Neuronal stem cell (in vitro differentiated cells): ENCODE data around the gene FSIP1.

ENCODE experiments used
- DNase-seq: peaks from one replicate; pipeline ENCODE4 v3.0.0-alpha.2; 2013; ENCODE audit warnings: low spot score
- H2AFZ ChIP-seq: one replicate; pipeline ENCODE4 v1.6.1; 2013; ENCODE audit warnings: mild to moderate bottlenecking, low read length, inconsistent platforms
- H2AK5ac ChIP-seq: 2 replicates; pipeline ENCODE4 v1.6.1; 2013; ENCODE audit warnings: low read depth, mild to moderate bottlenecking, inconsistent platforms, low read length, moderate library complexity, mixed read lengths
- H2BK120ac ChIP-seq: 2 replicates; pipeline ENCODE4 v1.6.1; 2013; ENCODE audit warnings: low read depth, mild to moderate bottlenecking, inconsistent platforms, low read length, moderate library complexity, mixed read lengths
- H2BK12ac ChIP-seq: one replicate; pipeline ENCODE4 v1.6.1; 2013; ENCODE audit warnings: low read length, inconsistent platforms
- H2BK15ac ChIP-seq: 2 replicates; pipeline ENCODE4 v1.6.1; 2013; ENCODE audit warnings: mild to moderate bottlenecking, low read length, inconsistent platforms, mixed read lengths
- H2BK5ac ChIP-seq: one replicate; pipeline ENCODE4 v1.6.1; 2013; ENCODE audit warnings: inconsistent platforms, mild to moderate bottlenecking, low read length, moderate library complexity
- H3K14ac ChIP-seq: one replicate; pipeline ENCODE4 v1.6.1; 2013; ENCODE audit warnings: low read length, inconsistent platforms
- H3K18ac ChIP-seq: 2 replicates; pipeline ENCODE4 v1.6.1; 2013; ENCODE audit warnings: low read length, inconsistent platforms
- H3K23ac ChIP-seq: 2 replicates; pipeline ENCODE4 v1.6.1; 2013; ENCODE audit warnings: low read depth, mild to moderate bottlenecking, mixed read lengths, low read length, inconsistent platforms; ENCODE audit not compliant: poor library complexity
- H3K27ac ChIP-seq: replicated peaks from 3 replicates; pipeline ENCODE4 v1.5.1; 2013; ENCODE audit warnings: low read length, inconsistent platforms
- H3K27me3 ChIP-seq, 3 experiments: 2 replicates each; pipeline ENCODE4 v1.6.1; 2013; ENCODE audit warnings: low read length in 3 of 3, mild to moderate bottlenecking in 2 of 3, inconsistent platforms in 1 of 3, low read depth in 1 of 3, mixed read lengths in 1 of 3, moderate library complexity in 1 of 3; ENCODE audit not compliant: control insufficient read depth in 3 of 3, insufficient read depth in 3 of 3
- H3K36me3 ChIP-seq, 2 donors: replicated peaks in 1 of 2; 2 replicates each; pipeline ENCODE4 v1.6.1; 2013; ENCODE audit warnings: low read length in 2 of 2; ENCODE audit not compliant: control insufficient read depth in 2 of 2, insufficient read depth in 2 of 2
- H3K4ac ChIP-seq: 2 replicates; pipeline ENCODE4 v1.6.1; 2013; ENCODE audit warnings: inconsistent platforms, mild to moderate bottlenecking, low read length, moderate library complexity
- H3K4me1 ChIP-seq, 2 donors: 1 replicate in 1 of 2; 2 replicates in 1 of 2; pipeline ENCODE4 v1.6.1; 2013; ENCODE audit warnings: low read length in 2 of 2, low read depth in 1 of 2; ENCODE audit not compliant: control insufficient read depth in 2 of 2, insufficient read depth in 1 of 2
- H3K4me2 ChIP-seq: one replicate; pipeline ENCODE4 v1.6.1; 2013; ENCODE audit warnings: mild to moderate bottlenecking, low read length, inconsistent platforms; ENCODE audit not compliant: insufficient read depth, poor library complexity, severe bottlenecking
- H3K4me3 ChIP-seq, 2 donors: 2 replicates each; pipeline ENCODE4 v1.5.1; 2013; ENCODE audit warnings: low read length in 2 of 2, mild to moderate bottlenecking in 2 of 2, inconsistent platforms in 1 of 2, moderate library complexity in 1 of 2
- H3K79me1 ChIP-seq: one replicate; pipeline ENCODE4 v1.6.1; 2013; ENCODE audit warnings: low read depth, mild to moderate bottlenecking, inconsistent platforms, low read length, moderate library complexity
- H3K9ac ChIP-seq: one replicate; pipeline ENCODE4 v1.6.1; 2013; ENCODE audit warnings: mild to moderate bottlenecking, low read depth, low read length, inconsistent platforms; ENCODE audit not compliant: poor library complexity
- H3K9me3 ChIP-seq, 2 donors: replicated peaks in 1 of 2; 2 replicates each; pipeline versions ENCODE3 to v1.6.1; 2013; ENCODE audit warnings: low read length in 2 of 2, mild to moderate bottlenecking in 2 of 2, inconsistent platforms in 1 of 2, low read depth in 1 of 2, mixed read lengths in 1 of 2, moderate library complexity in 1 of 2; ENCODE audit not compliant: control insufficient read depth in 2 of 2, insufficient read depth in 1 of 2
- H4K8ac ChIP-seq: one replicate; pipeline ENCODE4 v1.6.1; 2013; ENCODE audit warnings: low read depth, mild to moderate bottlenecking, inconsistent platforms, low read length, moderate library complexity
- H4K91ac ChIP-seq: one replicate; pipeline ENCODE4 v1.6.1; 2013; ENCODE audit warnings: low read length, low read depth, mild to moderate bottlenecking, inconsistent platforms; ENCODE audit not compliant: poor library complexity
- WGBS, 2 donors: extraction: QIAGEN DNeasy Blood & Tissue Kit; methylation state at CpG; one replicate each; pipeline ENCODE4 v1.1.7; 2013; ENCODE audit warnings: missing lambda C conversion rate in 2 of 2, mixed read lengths in 1 of 2; ENCODE audit not compliant: insufficient read length in 2 of 2, insufficient replicate concordance in 1 of 2; ENCODE audit errors: extremely low coverage in 2 of 2; 5-methylcytosine and 5-hydroxymethylcytosine counted together

Gene FSIP1

DNA sequence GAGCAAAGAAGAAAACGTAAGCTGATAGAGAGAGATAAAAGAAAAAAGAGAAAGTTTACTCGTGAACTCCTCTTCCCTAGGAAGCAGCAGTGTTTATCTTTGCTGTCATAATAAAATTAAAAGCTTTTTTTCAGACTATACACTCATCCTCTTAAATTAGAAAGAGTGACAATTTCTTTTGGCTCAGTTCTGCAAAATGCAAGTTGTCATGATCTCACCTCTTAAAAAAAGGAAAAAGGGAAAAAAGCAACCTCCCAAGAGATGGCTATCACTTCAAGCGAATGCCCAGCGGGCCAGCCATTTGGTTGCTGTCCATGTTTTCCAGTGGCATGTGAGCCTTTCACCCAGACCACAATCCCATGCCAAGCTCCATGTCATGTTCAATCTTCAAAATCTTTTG lies 208.8 kb downstream of the FSIP1 start:
- Histone ChIP-seq H2AFZ (no peak overlapping the region), H3K23ac (no peak overlapping the region), H3K9me3 (peaks cover 0 to 2% of the 10 kb centered on the region in 2 donors), H3K4me3 (no peak overlapping the region), H3K79me1 (no peaks in the 10 kb centered on the region), H3K4me1 (peaks cover 0 to 10% of the 10 kb centered on the region in 2 donors), H2BK5ac (no peak overlapping the region), H2BK15ac (no peak overlapping the region), H3K4me2 (no peak overlapping the region), H2BK120ac (no peak overlapping the region), H3K14ac (no peak overlapping the region), H4K8ac (no peak overlapping the region), H4K91ac (no peak overlapping the region), H2BK12ac (no peak overlapping the region), H2AK5ac (no peak overlapping the region), H3K36me3 (no peaks in the 10 kb centered on the region), H3K18ac (no peak overlapping the region), H3K27me3 (peaks cover 0 to 3% (median 0%) of the 10 kb centered on the region in 3 experiments), H3K9ac (no peak overlapping the region), H3K4ac (no peak overlapping the region), H3K27ac (no peak overlapping the region)
- no peak for DNase-seq
- no CpG with 5 or more reads among the region's 4 CpGs for WGBS, 2 donors

GRCh38 chr15:39573287-39573686 lies 209.4 kb downstream of the FSIP1 start:
- Histone ChIP-seq H3K4me3 (no peak overlapping the region), H2BK12ac (no peak overlapping the region), H2AFZ (no peak overlapping the region), H3K36me3 (no peaks in the 10 kb centered on the region), H2BK120ac (no peak overlapping the region), H2BK15ac (no peak overlapping the region), H3K14ac (no peak overlapping the region), H3K9me3 (peaks cover 0 to 2% of the 10 kb centered on the region in 2 donors), H3K4me2 (no peak overlapping the region), H3K27ac (no peak overlapping the region), H3K4ac (no peak overlapping the region), H2BK5ac (no peak overlapping the region), H3K23ac (no peak overlapping the region), H3K79me1 (no peaks in the 10 kb centered on the region), H4K91ac (no peak overlapping the region), H3K9ac (no peak overlapping the region), H3K18ac (no peak overlapping the region), H3K27me3 (peaks cover 0 to 3% (median 0%) of the 10 kb centered on the region in 3 experiments), H4K8ac (no peak overlapping the region), H3K4me1 (peaks cover 0 to 10% of the 10 kb centered on the region in 2 donors), H2AK5ac (no peak overlapping the region)
- DNase-seq = no peak
- WGBS, 2 donors = no CpG with 5 or more reads among the region's 2 CpGs

DNA sequence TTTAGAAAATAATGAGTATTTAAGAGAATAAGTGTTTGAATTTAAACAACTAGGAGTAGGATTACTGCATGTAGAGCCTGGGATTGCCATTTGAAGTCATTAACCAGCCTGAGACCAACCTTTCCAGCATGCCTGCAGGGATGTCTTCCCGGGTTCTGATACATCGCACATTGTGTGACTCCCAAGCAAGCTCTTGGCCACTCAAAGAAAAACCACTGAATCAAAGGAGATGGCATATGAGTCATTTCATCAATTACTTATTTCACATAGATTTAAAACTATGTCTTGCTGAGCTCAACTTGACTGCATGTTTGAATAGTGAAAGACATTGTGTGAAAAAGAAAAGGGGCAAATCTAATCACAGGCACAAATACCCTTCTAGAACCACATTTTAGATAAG lies 216.8 kb downstream of the FSIP1 start:
- H3K4me3 ChIP-seq = no peak overlapping the region
- no peak overlapping the region for H3K23ac ChIP-seq
- H2AK5ac ChIP-seq = no peak overlapping the region
- H3K27me3 ChIP-seq = no peaks in the 10 kb centered on the region
- no peak overlapping the region for H2BK120ac ChIP-seq
- H3K4me2 ChIP-seq = no peak overlapping the region
- H2BK12ac ChIP-seq = no peak overlapping the region
- WGBS, 2 donors = no CpG with 5 or more reads among the region's 2 CpGs
- peaks cover 0 to 8% of the 10 kb centered on the region in 2 donors for H3K4me1 ChIP-seq
- DNase-seq = no peak
- H2BK5ac ChIP-seq = no peak overlapping the region
- no peak overlapping the region for H3K9ac ChIP-seq
- H3K79me1 ChIP-seq = no peaks in the 10 kb centered on the region
- H3K18ac ChIP-seq = no peak overlapping the region
- no peaks in the 10 kb centered on the region for H3K9me3 ChIP-seq
- no peak overlapping the region for H4K8ac ChIP-seq
- no peak overlapping the region for H3K4ac ChIP-seq
- H3K27ac ChIP-seq = no peak overlapping the region
- H2BK15ac ChIP-seq = no peak overlapping the region
- no peak overlapping the region for H2AFZ ChIP-seq
- H4K91ac ChIP-seq = no peak overlapping the region
- no peak overlapping the region for H3K14ac ChIP-seq
- no peaks in the 10 kb centered on the region for H3K36me3 ChIP-seq

DNA sequence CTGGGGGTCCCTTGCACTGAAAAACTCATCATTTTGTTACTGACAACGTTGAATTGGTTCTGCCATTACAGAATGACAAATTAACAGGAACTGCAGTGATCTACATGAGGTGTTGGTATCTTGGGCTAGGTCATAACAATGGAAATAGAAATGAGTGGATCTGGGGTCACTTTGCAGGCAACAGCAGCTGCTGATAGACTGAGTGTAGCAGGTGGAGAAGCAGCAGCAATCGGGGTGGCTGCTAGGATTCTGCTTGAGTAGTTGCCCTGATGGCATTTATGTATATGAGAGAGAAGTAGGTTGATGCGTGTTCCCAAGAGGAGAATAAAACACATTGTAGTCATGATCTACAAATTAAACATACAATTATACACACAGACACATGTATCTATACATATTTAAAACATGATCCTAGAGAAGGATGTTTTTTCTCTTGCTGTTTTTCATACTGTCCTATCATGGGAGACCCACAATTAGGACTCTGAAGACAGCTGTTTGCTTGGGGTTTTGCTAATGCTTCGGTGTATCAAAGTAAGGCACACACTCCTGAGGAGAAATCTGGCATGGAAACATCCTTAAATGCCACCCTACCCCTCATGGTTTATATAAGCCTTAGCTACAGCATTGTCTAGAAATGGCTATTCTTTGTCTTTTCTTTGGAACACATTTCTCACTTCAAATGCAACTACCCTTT lies 217.5 kb downstream of the FSIP1 start:
- Histone ChIP-seq H2BK15ac (no peak overlapping the region), H3K18ac (no peak overlapping the region), H3K4ac (no peak overlapping the region), H2AK5ac (no peak overlapping the region), H3K14ac (no peak overlapping the region), H2BK5ac (no peak overlapping the region), H3K9ac (no peak overlapping the region), H3K4me2 (no peak overlapping the region), H3K4me3 (no peak overlapping the region), H2AFZ (no peak overlapping the region), H4K91ac (no peak overlapping the region), H3K79me1 (no peaks in the 10 kb centered on the region), H3K4me1 (peaks cover 0 to 4% of the 10 kb centered on the region in 2 donors), H3K27me3 (no peaks in the 10 kb centered on the region), H3K36me3 (no peaks in the 10 kb centered on the region), H2BK12ac (no peak overlapping the region), H3K9me3 (no peaks in the 10 kb centered on the region), H3K27ac (no peak overlapping the region), H2BK120ac (no peak overlapping the region), H3K23ac (no peak overlapping the region), H4K8ac (no peak overlapping the region)
- WGBS, 2 donors = no CpG with 5 or more reads among the region's 4 CpGs
- no peak for DNase-seq
